ENCODE measurements around the gene MED8.

Gene MED8

DNA sequence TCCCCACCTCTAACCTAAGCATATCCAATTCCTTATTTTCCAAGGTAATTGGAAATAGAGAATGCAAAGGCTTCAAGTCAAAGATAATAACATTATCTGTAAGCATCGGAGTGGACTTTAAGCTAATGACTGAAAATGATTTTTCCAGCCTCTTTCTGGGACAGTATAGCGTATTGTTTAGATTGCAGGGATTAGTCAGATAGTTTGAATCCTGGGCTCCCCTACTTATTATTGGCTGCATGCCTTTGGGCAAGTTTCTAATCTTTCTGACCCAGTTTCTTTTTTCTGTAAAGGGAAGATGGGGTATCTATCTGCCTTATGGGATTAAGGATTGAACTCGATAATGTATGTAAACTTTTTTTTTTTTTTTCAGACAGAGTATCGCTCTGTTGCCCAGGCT, 32.3 kb downstream of the MED8 start:
- Histone ChIP-seq H3K27ac (ENCODE audit: poor library complexity, severe bottlenecking) (peak overlapping the region; percentile 78), H3K36me3 (ENCODE audit: low read depth) (peaks cover 29% of the 10 kb centered on the region), H3K4me1 (ENCODE audit: insufficient read depth, poor library complexity, severe bottlenecking) (peaks cover 19% of the 10 kb centered on the region), H3K9me3 (ENCODE audit: severe bottlenecking) (no peaks in the 10 kb centered on the region), H3K4me3 (ENCODE audit: severe bottlenecking) (no peak overlapping the region), H3K27me3 (ENCODE audit: insufficient read depth, poor library complexity, severe bottlenecking) (no peaks in the 10 kb centered on the region)
- DNase-seq (ENCODE audit: low spot score) (no peak), ATAC-seq (ENCODE audit: low read depth) (no peak)
- TF ChIP-seq CTCF (IDR thresholded peaks at IDR 0.05; ENCODE audit: poor library complexity, severe bottlenecking): no peak

DNA sequence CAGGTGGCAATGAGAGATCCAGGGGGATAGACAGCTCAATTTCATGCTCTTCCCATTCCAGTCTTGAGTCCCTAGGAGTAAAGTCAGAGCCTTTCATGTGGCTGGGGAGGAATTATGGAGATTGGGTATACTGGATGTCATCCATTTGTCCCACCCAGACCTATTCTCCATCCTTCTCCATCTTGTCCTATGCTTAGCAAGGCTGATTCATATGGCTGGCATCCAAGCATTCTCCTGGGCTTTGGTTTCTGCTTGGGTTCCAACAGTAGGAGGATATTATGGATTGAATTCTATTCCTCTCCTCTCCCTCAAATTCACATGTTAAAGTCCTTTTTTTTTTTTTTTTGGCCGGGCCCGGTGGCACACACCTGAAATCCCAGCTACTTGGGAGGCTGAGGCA, 34.7 kb downstream of the MED8 start:
- no peak for ATAC-seq (ENCODE audit: low read depth)
- no peak overlapping the region for H3K4me3 ChIP-seq (ENCODE audit: severe bottlenecking)
- DNase-seq (ENCODE audit: low spot score): no peak
- peaks cover under 1% of the 10 kb centered on the region for H3K4me1 ChIP-seq (ENCODE audit: insufficient read depth, poor library complexity, severe bottlenecking)
- no peak overlapping the region for H3K27ac ChIP-seq (ENCODE audit: poor library complexity, severe bottlenecking)
- H3K9me3 ChIP-seq (ENCODE audit: severe bottlenecking): no peaks in the 10 kb centered on the region
- H3K36me3 ChIP-seq (ENCODE audit: low read depth): peaks cover 6% of the 10 kb centered on the region
- no peak for TF ChIP-seq CTCF (IDR thresholded peaks at IDR 0.05; ENCODE audit: poor library complexity, severe bottlenecking)
- H3K27me3 ChIP-seq (ENCODE audit: insufficient read depth, poor library complexity, severe bottlenecking): no peaks in the 10 kb centered on the region

GRCh38 chr1:43354471-43354870, 35.1 kb downstream of the MED8 start:
- no peak for ATAC-seq (ENCODE audit: low read depth)

DNA sequence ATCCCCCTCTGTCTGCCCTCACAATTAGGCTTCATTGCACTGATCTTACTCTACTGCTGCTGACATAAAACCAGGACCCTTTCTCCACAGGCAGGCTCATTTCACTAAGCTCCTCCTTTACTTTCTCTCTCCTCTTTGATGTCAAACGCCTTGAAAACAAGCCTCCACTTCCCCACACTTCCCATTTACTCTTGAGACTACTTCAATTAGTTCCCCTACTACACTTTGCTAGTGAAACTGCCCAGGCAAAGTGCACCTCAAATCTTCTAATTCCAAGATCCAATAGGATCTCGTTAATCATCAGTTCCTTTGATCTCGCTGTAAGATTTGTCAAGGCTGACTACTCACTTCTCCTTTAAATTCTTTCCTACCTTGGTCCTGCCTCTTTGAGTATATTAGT, 36.7 kb downstream of the MED8 start:
- Histone ChIP-seq H3K27ac (ENCODE audit: poor library complexity, severe bottlenecking) (no peak overlapping the region), H3K27me3 (ENCODE audit: insufficient read depth, poor library complexity, severe bottlenecking) (no peaks in the 10 kb centered on the region), H3K36me3 (ENCODE audit: low read depth) (no peaks in the 10 kb centered on the region; the same call in 1 of the 2 replicates), H3K4me1 (ENCODE audit: insufficient read depth, poor library complexity, severe bottlenecking) (peaks cover 5% of the 10 kb centered on the region), H3K4me3 (ENCODE audit: severe bottlenecking) (no peak overlapping the region), H3K9me3 (ENCODE audit: severe bottlenecking) (no peaks in the 10 kb centered on the region)
- no peak for TF ChIP-seq CTCF (IDR thresholded peaks at IDR 0.05; ENCODE audit: poor library complexity, severe bottlenecking)
- ATAC-seq (ENCODE audit: low read depth) (no peak), DNase-seq (ENCODE audit: low spot score) (no peak)

More at GRCh38 chr1:43354471-43354870, 35.1 kb downstream of the MED8 start:
- Histone ChIP-seq H3K36me3 (ENCODE audit: low read depth) (peaks cover 2% of the 10 kb centered on the region), H3K9me3 (ENCODE audit: severe bottlenecking) (no peaks in the 10 kb centered on the region), H3K27ac (ENCODE audit: poor library complexity, severe bottlenecking) (no peak overlapping the region), H3K4me1 (ENCODE audit: insufficient read depth, poor library complexity, severe bottlenecking) (peaks cover 5% of the 10 kb centered on the region), H3K4me3 (ENCODE audit: severe bottlenecking) (no peak overlapping the region), H3K27me3 (ENCODE audit: insufficient read depth, poor library complexity, severe bottlenecking) (no peaks in the 10 kb centered on the region)
- no peak for DNase-seq (ENCODE audit: low spot score)
- TF ChIP-seq CTCF (IDR thresholded peaks at IDR 0.05; ENCODE audit: poor library complexity, severe bottlenecking): no peak

DNA sequence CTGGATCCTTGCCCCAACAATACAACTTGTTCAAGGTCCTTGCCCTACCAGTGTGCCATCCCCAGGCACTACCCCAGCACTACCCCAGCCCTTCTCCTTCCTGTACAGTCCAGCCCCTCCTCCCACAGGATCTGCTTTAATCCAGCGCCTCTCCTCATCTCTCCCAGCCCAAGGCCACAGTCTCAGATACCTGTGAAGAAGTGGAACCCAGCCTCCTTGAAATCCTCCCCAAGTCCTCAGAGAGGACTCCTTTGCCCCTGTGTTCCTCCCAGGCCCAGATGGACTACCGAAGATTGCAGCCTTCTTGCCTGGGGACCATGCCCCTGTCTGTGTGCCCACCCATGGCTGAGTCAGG, 37.3 kb downstream of the MED8 start:
- no peaks in the 10 kb centered on the region; the same call in 1 of the 2 replicates for H3K36me3 ChIP-seq (ENCODE audit: low read depth)
- H3K9me3 ChIP-seq (ENCODE audit: severe bottlenecking): no peaks in the 10 kb centered on the region
- H3K4me1 ChIP-seq (ENCODE audit: insufficient read depth, poor library complexity, severe bottlenecking): peaks cover 5% of the 10 kb centered on the region
- ATAC-seq (ENCODE audit: low read depth): no peak
- no peak overlapping the region for H3K4me3 ChIP-seq (ENCODE audit: severe bottlenecking)
- no peaks in the 10 kb centered on the region for H3K27me3 ChIP-seq (ENCODE audit: insufficient read depth, poor library complexity, severe bottlenecking)
- no peak for DNase-seq (ENCODE audit: low spot score)
- no peak for TF ChIP-seq CTCF (IDR thresholded peaks at IDR 0.05; ENCODE audit: poor library complexity, severe bottlenecking)
- H3K27ac ChIP-seq (ENCODE audit: poor library complexity, severe bottlenecking): no peak overlapping the region
